Activated CD4-positive, CD25-positive, alpha-beta regulatory T cell treated with anti-CD3 and anti-CD28 coated beads, Interleukin-2, amount 50 U/mL, for 72 hours (primary cell): ENCODE data around the gene SYNPR.

Source experiments
- DNase-seq: peaks from one replicate; pipeline ENCODE4 v3.0.0; 2021

The SYNPR gene

GRCh38 chr3:63386568-63386967 is 108.5 kb downstream of the SYNPR start:
- no peak for DNase-seq

GRCh38 chr3:63387568-63387967 is 109.5 kb downstream of the SYNPR start:
- DNase-seq = no peak

- no peak for DNase-seq
Observed at GRCh38 chr3:63390710-63391230, 112.7 kb downstream of the SYNPR start.

- no peak for DNase-seq
Observed at GRCh38 chr3:63395960-63396359, 117.9 kb downstream of the SYNPR start.

GRCh38 chr3:63400246-63400860 is 122.2 kb downstream of the SYNPR start:
- DNase-seq = no peak

- no peak for DNase-seq
Observed at GRCh38 chr3:63405882-63406281, 127.8 kb downstream of the SYNPR start.

- DNase-seq = no peak
Observed at GRCh38 chr3:63413523-63413922, 135.4 kb downstream of the SYNPR start.

GRCh38 chr3:63414607-63415006 is 136.5 kb downstream of the SYNPR start:
- no peak for DNase-seq

- no peak for DNase-seq
Observed at GRCh38 chr3:63429905-63430304, 151.8 kb downstream of the SYNPR start.

GRCh38 chr3:63430875-63431274 is 152.8 kb downstream of the SYNPR start:
- no peak for DNase-seq

GRCh38 chr3:63437858-63438257 is 159.8 kb downstream of the SYNPR start:
- no peak for DNase-seq

- DNase-seq = no peak
Observed at GRCh38 chr3:63438826-63439371, 160.8 kb downstream of the SYNPR start.

GRCh38 chr3:63441262-63441661 is 163.2 kb downstream of the SYNPR start:
- no peak for DNase-seq

- no peak for DNase-seq
Observed at GRCh38 chr3:63442918-63443317, 164.8 kb downstream of the SYNPR start.

GRCh38 chr3:63450023-63450422 is 171.9 kb downstream of the SYNPR start:
- no peak for DNase-seq

GRCh38 chr3:63450634-63451363 is 172.7 kb downstream of the SYNPR start:
- DNase-seq = no peak

- no peak for DNase-seq
Observed at GRCh38 chr3:63456901-63457300, 178.8 kb downstream of the SYNPR start.

GRCh38 chr3:63458405-63458804 is 180.3 kb downstream of the SYNPR start:
- DNase-seq = no peak

- DNase-seq = no peak
Observed at GRCh38 chr3:63462732-63463131, 184.6 kb downstream of the SYNPR start.

GRCh38 chr3:63467392-63467791 is 189.3 kb downstream of the SYNPR start:
- no peak for DNase-seq

- DNase-seq = no peak
Observed at GRCh38 chr3:63470745-63471144, 192.6 kb downstream of the SYNPR start.

- DNase-seq = no peak
Observed at GRCh38 chr3:63471781-63472180, 193.7 kb downstream of the SYNPR start.

GRCh38 chr3:63473641-63474166 is 195.6 kb downstream of the SYNPR start:
- DNase-seq = no peak
